ENCODE data around the gene RPS8. TPM values are rescaled to one million over a fixed set of nuclear protein-coding genes. Genes with fewer than 3 reads are reported as not detected.
"Not testable (repeated sequence)": the region's sequence is repeated elsewhere in the genome, so short reads cannot be mapped to it uniquely, and the experiment has no call there.

The RPS8 gene
- total RNA-seq, 1 donor from 2014 or later, result 2,620 TPM

GRCh38 chr1:44759077-44759476, 16.3 kb upstream of the RPS8 start:
- no peaks in the 10 kb centered on the region for H3K9me3 Mint-ChIP-seq
- no peak overlapping the region for H3K4me3 Mint-ChIP-seq
- DNase-seq (ENCODE audit: extremely low spot score, unreplicated experiment), result no peak
- no peak for TF ChIP-seq CTCF (conservative IDR thresholded peaks at IDR 0.05)
- H3K27ac Mint-ChIP-seq, result no peak overlapping the region
- H3K27me3 Mint-ChIP-seq, result no peaks in the 10 kb centered on the region
- H3K4me1 Mint-ChIP-seq (ENCODE audit: unreplicated experiment), result no peaks in the 10 kb centered on the region
- peaks cover 17% of the 10 kb centered on the region for H3K36me3 Mint-ChIP-seq

GRCh38 chr1:44760876-44761275, 14.5 kb upstream of the RPS8 start:
- no peak overlapping the region for H3K4me3 Mint-ChIP-seq
- H3K27ac Mint-ChIP-seq, result no peak overlapping the region
- peaks cover 17% of the 10 kb centered on the region for H3K36me3 Mint-ChIP-seq

GRCh38 chr1:44766421-44766820, 8.9 kb upstream of the RPS8 start:
- H3K9me3 Mint-ChIP-seq; H3K27me3 Mint-ChIP-seq; H3K27ac Mint-ChIP-seq; H3K4me1 Mint-ChIP-seq (ENCODE audit: unreplicated experiment); DNase-seq (ENCODE audit: extremely low spot score, unreplicated experiment); H3K4me3 Mint-ChIP-seq: not testable (repeated sequence)
- peaks cover 13% of the 10 kb centered on the region for H3K36me3 Mint-ChIP-seq

More at GRCh38 chr1:44760876-44761275, 14.5 kb upstream of the RPS8 start:
- Mint-ChIP-seq H3K9me3 (no peaks in the 10 kb centered on the region), H3K27me3 (no peaks in the 10 kb centered on the region), H3K4me1 (ENCODE audit: unreplicated experiment) (no peaks in the 10 kb centered on the region)
- no peak for TF ChIP-seq CTCF (conservative IDR thresholded peaks at IDR 0.05)
- DNase-seq (ENCODE audit: extremely low spot score, unreplicated experiment), result no peak

- no peak for TF ChIP-seq CTCF (conservative IDR thresholded peaks at IDR 0.05)
- Mint-ChIP-seq H3K27me3 (no peaks in the 10 kb centered on the region), H3K9me3 (no peaks in the 10 kb centered on the region), H3K36me3 (peaks cover 31% of the 10 kb centered on the region), H3K4me3 (peak overlapping the region; percentile 97), H3K27ac (peak overlapping the region; percentile 99), H3K4me1 (ENCODE audit: unreplicated experiment) (peaks cover 31% of the 10 kb centered on the region)
- no peak for DNase-seq (ENCODE audit: extremely low spot score, unreplicated experiment)
These were observed 790 bp downstream of the RPS8 start for GRCh38 chr1:44775930-44776729.

- Mint-ChIP-seq H3K27me3 (no peaks in the 10 kb centered on the region), H3K9me3 (no peaks in the 10 kb centered on the region), H3K4me3 (peak overlapping the region; percentile 97), H3K27ac (peak overlapping the region; percentile 99), H3K4me1 (ENCODE audit: unreplicated experiment) (peaks cover 31% of the 10 kb centered on the region), H3K36me3 (peaks cover 34% of the 10 kb centered on the region)
- no peak for DNase-seq (ENCODE audit: extremely low spot score, unreplicated experiment)
- TF ChIP-seq CTCF (conservative IDR thresholded peaks at IDR 0.05), result no peak
These were observed 1.4 kb downstream of the RPS8 start for GRCh38 chr1:44776730-44777068.

GRCh38 chr1:44777547-44777946, 2.2 kb downstream of the RPS8 start:
- peak overlapping the region; percentile 97 for H3K4me3 Mint-ChIP-seq
- TF ChIP-seq CTCF (conservative IDR thresholded peaks at IDR 0.05), result no peak
- H3K36me3 Mint-ChIP-seq, result peaks cover 34% of the 10 kb centered on the region
- peaks cover 31% of the 10 kb centered on the region for H3K4me1 Mint-ChIP-seq (ENCODE audit: unreplicated experiment)
- no peaks in the 10 kb centered on the region for H3K9me3 Mint-ChIP-seq
- H3K27me3 Mint-ChIP-seq, result no peaks in the 10 kb centered on the region
- peak overlapping the region; percentile 82 for H3K27ac Mint-ChIP-seq
- no peak for DNase-seq (ENCODE audit: extremely low spot score, unreplicated experiment)
